Cardiac fibroblast (primary cell): ENCODE results near the gene F8.

Experiments
- DNase-seq, 2 donors: peaks; one replicate each; pipeline versions ENCODE4 v3.0.0 to v3.0.0-alpha.2; 2010; ENCODE audit warnings: low read depth in 2 of 2
- H3K4me3 ChIP-seq, 2 donors: replicated peaks in 1 of 2; 1 replicate in 1 of 2; 2 replicates in 1 of 2; pipeline ENCODE4 v1.5.1; 2011; ENCODE audit warnings: low read depth in 2 of 2, low read length in 2 of 2, mild to moderate bottlenecking in 2 of 2, moderate library complexity in 1 of 2
- TF ChIP-seq, protein P1 (sequence below): IDR thresholded peaks from one replicate; pipeline ENCODE4 v1.5.1; 2011; ENCODE audit warnings: low read depth, mild to moderate bottlenecking, low read length, inconsistent platforms

F8 gene

DNA sequence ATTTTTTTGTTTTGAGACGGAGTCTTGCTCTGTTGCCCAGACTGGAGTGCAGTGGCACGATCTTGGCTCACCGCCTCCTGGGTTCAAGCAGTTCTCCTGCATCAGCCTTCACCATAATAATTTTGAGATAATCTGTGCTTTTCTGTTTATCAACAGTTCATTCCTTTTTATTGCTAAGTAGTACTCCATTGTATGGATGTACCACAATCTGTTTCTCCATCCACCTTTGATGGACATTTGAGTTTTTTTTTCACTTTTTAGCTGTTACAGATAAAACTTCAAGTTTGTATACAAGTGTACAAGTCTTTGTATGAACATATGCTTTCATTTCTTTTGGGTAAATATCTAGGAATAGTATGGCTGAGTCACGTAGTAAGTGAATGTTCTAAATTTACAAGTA, 13.2 kb upstream of the F8 start:
- H3K4me3 ChIP-seq = no peak overlapping the region
- TF ChIP-seq, protein P1, sequence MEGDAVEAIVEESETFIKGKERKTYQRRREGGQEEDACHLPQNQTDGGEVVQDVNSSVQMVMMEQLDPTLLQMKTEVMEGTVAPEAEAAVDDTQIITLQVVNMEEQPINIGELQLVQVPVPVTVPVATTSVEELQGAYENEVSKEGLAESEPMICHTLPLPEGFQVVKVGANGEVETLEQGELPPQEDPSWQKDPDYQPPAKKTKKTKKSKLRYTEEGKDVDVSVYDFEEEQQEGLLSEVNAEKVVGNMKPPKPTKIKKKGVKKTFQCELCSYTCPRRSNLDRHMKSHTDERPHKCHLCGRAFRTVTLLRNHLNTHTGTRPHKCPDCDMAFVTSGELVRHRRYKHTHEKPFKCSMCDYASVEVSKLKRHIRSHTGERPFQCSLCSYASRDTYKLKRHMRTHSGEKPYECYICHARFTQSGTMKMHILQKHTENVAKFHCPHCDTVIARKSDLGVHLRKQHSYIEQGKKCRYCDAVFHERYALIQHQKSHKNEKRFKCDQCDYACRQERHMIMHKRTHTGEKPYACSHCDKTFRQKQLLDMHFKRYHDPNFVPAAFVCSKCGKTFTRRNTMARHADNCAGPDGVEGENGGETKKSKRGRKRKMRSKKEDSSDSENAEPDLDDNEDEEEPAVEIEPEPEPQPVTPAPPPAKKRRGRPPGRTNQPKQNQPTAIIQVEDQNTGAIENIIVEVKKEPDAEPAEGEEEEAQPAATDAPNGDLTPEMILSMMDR = no peak

GRCh38 chrX:155031657-155032056, 9.1 kb upstream of the F8 start:
- no peak overlapping the region for H3K4me3 ChIP-seq
- TF ChIP-seq, protein P1 = no peak
- peak in 1 of 2 donors; percentile 39 for DNase-seq

More for the DNA sequence above, 13.2 kb upstream of the F8 start:
- no peak for DNase-seq

DNA sequence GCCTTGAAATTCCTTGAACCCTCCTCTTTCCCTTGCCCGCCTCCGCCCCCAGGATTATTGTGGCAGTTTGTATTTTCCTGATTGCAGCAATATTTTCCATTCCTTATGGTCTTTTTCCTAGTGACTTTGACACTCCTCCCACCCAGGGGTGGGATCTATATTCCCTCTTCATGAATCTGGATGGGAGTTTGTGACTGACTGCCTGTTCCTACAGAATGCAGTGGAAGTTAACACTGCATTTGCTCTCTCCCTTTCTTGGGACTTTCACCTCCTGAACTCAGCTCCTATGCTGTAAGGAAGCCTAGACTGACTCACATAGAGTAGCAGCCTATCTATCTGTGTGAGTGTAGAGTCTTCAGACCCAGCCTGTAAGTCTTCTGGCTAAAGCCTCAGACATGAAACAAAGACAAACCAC, 6.4 kb upstream of the F8 start:
- TF ChIP-seq, protein P1 = no peak
- no peak overlapping the region for H3K4me3 ChIP-seq
- peak; percentile 54 to 72 for DNase-seq

DNA sequence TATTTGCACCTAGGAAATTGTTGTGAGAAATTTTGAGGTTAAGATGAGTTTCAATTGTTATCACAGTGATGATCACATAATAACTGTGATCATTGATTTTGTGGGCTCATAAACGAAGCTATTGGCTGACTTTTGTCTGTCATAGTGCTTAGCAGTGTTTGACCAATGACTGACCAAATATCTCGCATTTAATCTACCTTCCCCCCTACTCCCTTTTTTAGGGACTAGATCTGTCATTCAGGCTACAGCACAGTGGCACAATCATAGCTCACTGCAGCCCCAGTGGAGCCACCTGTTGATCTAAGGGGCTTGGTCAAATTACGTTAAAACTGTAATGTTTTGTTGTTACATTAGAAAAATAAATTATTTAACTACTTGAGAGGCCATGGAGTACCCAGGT, 5.6 kb upstream of the F8 start:
- TF ChIP-seq, protein P1 = no peak
- DNase-seq = no peak
- peak overlapping the region; percentile 58 to 63 for H3K4me3 ChIP-seq

GRCh38 chrX:155027509-155028066, 5.1 kb upstream of the F8 start:
- DNase-seq = peak; percentile 84 to 90
- H3K4me3 ChIP-seq = peak overlapping the region; percentile 58 to 63
- TF ChIP-seq, protein P1 = no peak

DNA sequence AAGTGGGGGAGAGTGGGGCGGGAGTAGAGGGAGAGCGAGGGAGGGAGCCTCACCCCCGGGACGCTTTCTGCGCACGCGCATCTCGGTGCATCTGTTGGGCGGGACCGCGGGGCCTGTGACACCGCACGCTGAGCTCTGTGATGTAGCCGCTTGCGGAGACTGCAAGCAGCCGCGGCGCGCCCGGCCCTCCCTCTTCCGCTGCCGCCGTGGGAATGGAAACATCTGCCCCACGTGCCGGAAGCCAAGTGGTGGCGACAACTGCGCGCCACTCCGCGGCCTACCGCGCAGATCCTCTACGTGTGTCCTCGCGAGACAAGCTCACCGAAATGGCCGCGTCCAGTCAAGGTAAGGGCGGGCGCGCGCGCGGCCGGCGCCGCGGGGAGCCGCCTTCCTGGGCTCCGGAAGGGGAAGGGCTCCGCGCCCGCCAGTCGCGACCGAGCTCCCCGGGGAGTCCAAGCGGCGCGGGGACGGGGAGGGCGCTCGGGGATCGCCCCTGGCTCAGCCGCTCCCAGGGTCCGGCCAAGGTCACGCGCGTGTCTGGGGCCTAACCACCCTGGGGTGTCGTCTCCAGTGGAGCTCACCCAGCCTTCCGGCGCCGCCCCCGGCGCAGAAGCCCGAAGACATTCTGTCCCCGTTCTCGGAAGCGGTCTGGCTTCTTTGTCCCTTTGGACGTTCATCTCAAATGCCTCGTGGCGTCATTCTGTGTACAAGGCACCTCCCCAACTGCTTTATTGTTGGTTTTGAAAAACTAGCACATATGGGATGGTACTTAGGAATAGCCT, 4.4 kb upstream of the F8 start, which contains the start of gene FUNDC2:
FUNDC2 (plus strand) TSS at position 118 of the 782 bp plus-strand sequence; CDS start at position 213, 95 bp downstream.
- peak within 1 kb of the TSS; percentile 58 to 63 for H3K4me3 ChIP-seq
- TF ChIP-seq, protein P1 = no peak
- DNase-seq = peak; percentile 93 to 97
